ENCODE data around the gene FGF6.

- no peak for TF ChIP-seq CTCF (IDR thresholded peaks at IDR 0.05; ENCODE audit: low read depth, low read length, poor library complexity, severe bottlenecking)
- TF ChIP-seq EZH2phosphoT487 (IDR thresholded peaks at IDR 0.05; ENCODE audit: borderline replicate concordance, low read length): no peak
Measured at GRCh38 chr12:4472046-4472445, 26.4 kb upstream of the FGF6 start.

Data from DOHH2 (cell line).